PC-3 (cell line): ENCODE data around the gene TLX3. TPM values are rescaled to one million over a fixed set of nuclear protein-coding genes. Genes with fewer than 3 reads are reported as not detected.

ENCODE experiments used
- ATAC-seq: fragments of 200-7000 bp; cut with Tn5 transposase; 2 replicates; pipeline ENCODE4 v1.9.1; 2020; ENCODE audit warnings: mild to moderate bottlenecking, moderate library complexity
- BruUV-seq: library from RNA; stranded (reverse); fragments of 400-500 nt; replicated peaks from 2 replicates; lab custom pipeline; 2021; lab: Mats Ljungman, UMichigan
- CTCF ChIA-PET: fragments of 300-600 bp; sonication (Branson Sonifier 250); formaldehyde crosslinking; loops from one replicate; lab custom pipeline; 2022; ENCODE audit warnings: antibody characterized with exemption; lab: Charles Lee
- POLR2A ChIA-PET: fragments of 300-600 bp; sonication (Branson Sonifier 250); formaldehyde crosslinking; loops from one replicate; lab custom pipeline; 2022; ENCODE audit warnings: antibody characterized with exemption; ENCODE audit not compliant: unreplicated experiment; lab: Charles Lee
- DNase-seq: peaks from one replicate; pipeline ENCODE4 v3.0.0-alpha.2; 2015
- H2AFZ ChIP-seq: fragments of 300-600 bp; sonication (generic); 2 replicates; pipeline ENCODE4 v1.6.0; 2016; ENCODE audit warnings: antibody characterized with exemption, low read length
- H3F3A ChIP-seq: fragments of 300-600 bp; sonication (generic); one replicate; pipeline ENCODE4 v1.6.0; 2017; ENCODE audit warnings: antibody characterized with exemption, low read length, control low read depth, mild to moderate bottlenecking; ENCODE audit not compliant: unreplicated experiment
- H3K27ac ChIP-seq: fragments of 300-600 bp; sonication (generic); 2 replicates; pipeline ENCODE4 v1.5.1; 2016; ENCODE audit warnings: mild to moderate bottlenecking, low read length
- H3K27me3 ChIP-seq: fragments of 300-600 bp; sonication (generic); 2 replicates; pipeline ENCODE4 v1.6.1; 2016; ENCODE audit warnings: low read length, mixed read lengths
- H3K36me3 ChIP-seq: fragments of 300-600 bp; sonication (generic); 2 replicates; pipeline ENCODE4 v1.6.1; 2016; ENCODE audit warnings: low read depth, mixed run types, low read length, mixed read lengths
- H3K4me1 ChIP-seq: fragments of 300-600 bp; sonication (generic); 2 replicates; pipeline ENCODE4 v1.5.1; 2016; ENCODE audit warnings: low read length; ENCODE audit not compliant: insufficient read depth
- H3K4me2 ChIP-seq: fragments of 300-600 bp; sonication (generic); 2 replicates; pipeline ENCODE4 v1.6.0; 2016; ENCODE audit warnings: low read length
- H3K4me3 ChIP-seq: fragments of 300-600 bp; sonication (generic); 2 replicates; pipeline ENCODE4 v1.5.1; 2016; ENCODE audit warnings: mild to moderate bottlenecking, low read length, mixed read lengths
- H3K79me2 ChIP-seq: fragments of 300-600 bp; sonication (generic); 2 replicates; pipeline ENCODE4 v1.6.1; 2017; ENCODE audit warnings: low read length, mixed read lengths
- H3K9ac ChIP-seq: fragments of 300-600 bp; sonication (generic); 2 replicates; pipeline ENCODE4 v1.6.0; 2016; ENCODE audit warnings: mild to moderate bottlenecking, low read length
- H3K9me2 ChIP-seq: fragments of 300-600 bp; sonication (generic); replicated peaks from 2 replicates; pipeline ENCODE4 v1.6.1; 2016; ENCODE audit warnings: mixed run types, low read length, mixed read lengths
- H3K9me3 ChIP-seq: fragments of 300-600 bp; sonication (generic); 2 replicates; pipeline ENCODE4 v1.6.1; 2016; ENCODE audit warnings: low read length, mixed read lengths
- H4K20me1 ChIP-seq: fragments of 300-600 bp; sonication (generic); 2 replicates; pipeline ENCODE4 v1.6.1; 2016; ENCODE audit warnings: low read length, mixed read lengths
- EZH2 ChIP-seq: fragments of 300-600 bp; sonication (generic); IDR thresholded peaks from one replicate; pipeline ENCODE4 v1.6.1; 2017; ENCODE audit warnings: antibody characterized with exemption, mild to moderate bottlenecking, low read length; ENCODE audit not compliant: unreplicated experiment
- EZH2phosphoT487 ChIP-seq: fragments of 300-600 bp; sonication (generic); IDR thresholded peaks from 2 replicates; pipeline ENCODE4 v1.6.1; 2018; ENCODE audit warnings: mild to moderate bottlenecking, antibody characterized with exemption, low read length, borderline replicate concordance
- intact Hi-C: fragments of 100-400 bp; cut with micrococcal nuclease; formaldehyde crosslinking; loops from 2 replicates; pipeline ENCODE4 v1.9.0; 2023
- total RNA-seq: library from RNA; depleted of rRNA; stranded (reverse); fragments of >200 nt; gene quantifications from 2 replicates; pipeline ENCODE4 v1.2.3, GENCODE V29; 2014
- TF ChIP-seq, protein P1 (sequence below): fragments of 300-600 bp; sonication (generic); conservative IDR thresholded peaks from 2 replicates; pipeline ENCODE4 v1.5.1; 2017; ENCODE audit warnings: antibody characterized with exemption, low read depth, mild to moderate bottlenecking, low read length

Gene TLX3
- total RNA-seq, 1 experiment from 2014 or later, result not detected

GRCh38 chr5:171272996-171273970 is 35.8 kb upstream of the TLX3 start:
- H3K4me2 ChIP-seq, result no peak overlapping the region
- no peak overlapping the region for H2AFZ ChIP-seq
- peaks cover 3% of the 10 kb centered on the region; the same call in 1 of the 2 replicates for H4K20me1 ChIP-seq
- H3K27ac ChIP-seq, result no peak overlapping the region
- H3K9me2 ChIP-seq, result no peaks in the 10 kb centered on the region
- H3K27me3 ChIP-seq, result no peaks in the 10 kb centered on the region
- no peak overlapping the region for H3K4me3 ChIP-seq
- no peaks in the 10 kb centered on the region for H3F3A ChIP-seq
- intact Hi-C loops, result loop anchor here (1.0 to 5.0 kb wide), 3 partner anchors 64 to 69 kb away; no protein-coding TSS in a partner anchor
- ChIA-PET CTCF (interaction anchor here (0.5 to 1.0 kb wide), 4 partner anchors 52 to 399 kb away, joined by 3 to 19 read pairs (median 4); no protein-coding TSS in a partner anchor), POLR2A (no interaction called here)
- DNase-seq, result peak; percentile 60
- no peak overlapping the region for H3K9ac ChIP-seq
- H3K4me1 ChIP-seq, result no peaks in the 10 kb centered on the region
- no TSS peak for BruUV-seq
- TF ChIP-seq EZH2phosphoT487, result no peak
- TF ChIP-seq, protein P1, sequence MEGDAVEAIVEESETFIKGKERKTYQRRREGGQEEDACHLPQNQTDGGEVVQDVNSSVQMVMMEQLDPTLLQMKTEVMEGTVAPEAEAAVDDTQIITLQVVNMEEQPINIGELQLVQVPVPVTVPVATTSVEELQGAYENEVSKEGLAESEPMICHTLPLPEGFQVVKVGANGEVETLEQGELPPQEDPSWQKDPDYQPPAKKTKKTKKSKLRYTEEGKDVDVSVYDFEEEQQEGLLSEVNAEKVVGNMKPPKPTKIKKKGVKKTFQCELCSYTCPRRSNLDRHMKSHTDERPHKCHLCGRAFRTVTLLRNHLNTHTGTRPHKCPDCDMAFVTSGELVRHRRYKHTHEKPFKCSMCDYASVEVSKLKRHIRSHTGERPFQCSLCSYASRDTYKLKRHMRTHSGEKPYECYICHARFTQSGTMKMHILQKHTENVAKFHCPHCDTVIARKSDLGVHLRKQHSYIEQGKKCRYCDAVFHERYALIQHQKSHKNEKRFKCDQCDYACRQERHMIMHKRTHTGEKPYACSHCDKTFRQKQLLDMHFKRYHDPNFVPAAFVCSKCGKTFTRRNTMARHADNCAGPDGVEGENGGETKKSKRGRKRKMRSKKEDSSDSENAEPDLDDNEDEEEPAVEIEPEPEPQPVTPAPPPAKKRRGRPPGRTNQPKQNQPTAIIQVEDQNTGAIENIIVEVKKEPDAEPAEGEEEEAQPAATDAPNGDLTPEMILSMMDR, result peak; percentile 77
- no peak for TF ChIP-seq EZH2
- no peaks in the 10 kb centered on the region for H3K79me2 ChIP-seq
- ATAC-seq, result peak; percentile 81
- H3K9me3 ChIP-seq, result no peaks in the 10 kb centered on the region
- H3K36me3 ChIP-seq, result no peaks in the 10 kb centered on the region

GRCh38 chr5:171275841-171276544 is 33.1 kb upstream of the TLX3 start:
- intact Hi-C loops, result no loop called here
- H3K79me2 ChIP-seq, result no peaks in the 10 kb centered on the region
- ATAC-seq, result no peak
- TF ChIP-seq EZH2phosphoT487 (no peak), EZH2 (no peak)
- TF ChIP-seq, protein P1, result no peak
- no peaks in the 10 kb centered on the region for H3F3A ChIP-seq
- H3K9me2 ChIP-seq, result no peaks in the 10 kb centered on the region
- CTCF ChIA-PET, result no interaction called here
- H3K27ac ChIP-seq, result no peak overlapping the region
- no peak for DNase-seq
- no peak overlapping the region for H3K4me2 ChIP-seq
- no peak overlapping the region for H3K4me3 ChIP-seq
- no peak overlapping the region for H3K9ac ChIP-seq
- H3K36me3 ChIP-seq, result no peaks in the 10 kb centered on the region
- POLR2A ChIA-PET, result no interaction called here
- H3K9me3 ChIP-seq, result no peaks in the 10 kb centered on the region
- no TSS peak for BruUV-seq
- H4K20me1 ChIP-seq, result no peaks in the 10 kb centered on the region
- no peaks in the 10 kb centered on the region for H3K27me3 ChIP-seq
- no peak overlapping the region for H2AFZ ChIP-seq
- no peaks in the 10 kb centered on the region for H3K4me1 ChIP-seq
